ENCODE data around the gene ARAP2.

The ARAP2 gene

DNA sequence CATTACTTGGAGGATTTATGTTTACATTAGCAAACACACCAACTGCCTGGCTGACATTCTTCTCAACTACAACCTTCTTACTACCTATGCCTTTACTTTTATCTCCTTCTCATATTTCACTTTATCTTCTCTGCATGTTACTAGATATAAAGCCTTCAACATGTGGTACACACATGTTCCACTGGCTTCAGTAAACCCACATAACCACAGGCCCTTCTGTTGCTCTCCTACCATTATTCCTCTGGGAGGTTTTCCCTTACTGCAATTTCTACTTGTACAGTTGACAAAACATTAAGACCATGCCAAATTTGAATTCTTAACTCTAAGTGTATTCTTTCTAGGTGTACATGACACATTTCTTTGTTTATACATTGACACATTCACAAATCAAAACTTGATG lies 133.1 kb downstream of the ARAP2 start:
- no peak for DNase-seq

DNA sequence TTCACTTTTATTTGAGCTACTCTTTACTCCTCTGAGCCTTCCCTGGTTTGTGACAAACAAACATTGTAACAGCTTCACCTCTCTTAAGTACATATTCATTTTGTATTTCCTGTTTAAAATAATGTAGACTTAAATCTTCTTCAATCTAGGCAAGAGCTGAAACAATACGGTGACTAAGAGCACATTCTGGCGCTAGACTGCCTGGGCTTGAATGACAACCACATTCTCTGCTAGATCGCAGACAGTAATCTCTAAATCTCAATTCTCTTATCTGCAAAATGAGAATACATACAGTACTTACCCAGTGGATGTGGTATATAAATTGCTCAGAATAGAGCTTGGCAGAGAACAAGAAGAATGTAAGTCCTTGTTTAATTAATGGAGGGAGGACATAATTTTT lies 144.8 kb downstream of the ARAP2 start:
- no peak for DNase-seq

DNA sequence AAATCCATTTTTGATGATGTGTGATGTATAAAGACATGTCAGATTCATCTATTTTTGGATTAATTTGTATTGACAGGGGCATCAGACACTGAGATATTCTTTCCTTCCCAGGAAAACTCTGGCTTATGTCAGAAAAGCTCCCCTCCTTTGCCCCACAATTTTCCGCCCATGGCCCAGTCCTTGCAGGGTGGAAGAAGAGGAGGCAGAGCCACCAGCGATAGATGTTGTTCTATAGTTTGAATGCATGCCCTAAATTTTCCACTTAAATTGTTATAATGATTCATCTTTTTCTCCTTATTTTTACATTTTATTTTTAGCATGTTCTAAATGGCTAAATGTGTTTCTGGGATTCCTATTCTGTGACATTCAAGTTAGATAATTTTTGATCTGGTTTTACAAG lies 149.3 kb downstream of the ARAP2 start:
- DNase-seq, result no peak

DNA sequence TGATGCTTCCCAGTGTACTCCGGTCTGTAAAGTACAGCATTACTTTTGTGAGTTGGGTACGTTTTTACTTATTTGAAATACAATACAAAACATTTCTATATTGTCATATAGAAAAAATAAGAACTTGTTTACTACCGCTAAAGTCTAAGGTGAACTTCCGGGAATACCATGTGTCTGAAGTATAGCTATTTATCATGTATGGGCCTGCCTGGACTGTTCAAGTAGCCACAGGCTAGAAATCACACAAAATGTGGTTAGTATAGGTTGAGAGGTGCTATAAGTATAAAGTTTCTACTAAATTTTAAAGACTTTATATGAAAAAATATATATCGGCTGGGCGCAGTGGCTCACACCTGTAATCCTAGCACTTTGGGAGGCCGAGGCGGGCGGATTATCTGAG lies 152.3 kb downstream of the ARAP2 start:
- DNase-seq, result no peak

DNA sequence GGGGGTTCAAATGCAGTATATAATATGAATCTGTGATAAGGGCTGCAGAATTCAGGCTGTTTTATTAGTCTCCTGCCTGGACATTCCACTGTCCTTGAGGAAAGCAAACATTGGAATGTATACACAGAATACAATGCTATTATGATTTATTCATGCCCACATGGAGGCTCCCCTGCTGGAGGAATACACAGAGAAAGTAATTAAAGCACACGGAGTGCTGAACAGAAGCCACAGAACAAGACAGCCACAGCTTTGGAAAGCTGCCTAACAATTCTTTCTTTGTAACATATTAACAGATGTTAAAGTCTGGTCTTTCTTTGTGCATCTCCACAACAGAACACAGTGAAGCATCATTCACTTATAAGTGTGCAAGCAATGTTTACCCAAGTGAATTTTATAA lies 155.8 kb downstream of the ARAP2 start:
- no peak for DNase-seq

DNA sequence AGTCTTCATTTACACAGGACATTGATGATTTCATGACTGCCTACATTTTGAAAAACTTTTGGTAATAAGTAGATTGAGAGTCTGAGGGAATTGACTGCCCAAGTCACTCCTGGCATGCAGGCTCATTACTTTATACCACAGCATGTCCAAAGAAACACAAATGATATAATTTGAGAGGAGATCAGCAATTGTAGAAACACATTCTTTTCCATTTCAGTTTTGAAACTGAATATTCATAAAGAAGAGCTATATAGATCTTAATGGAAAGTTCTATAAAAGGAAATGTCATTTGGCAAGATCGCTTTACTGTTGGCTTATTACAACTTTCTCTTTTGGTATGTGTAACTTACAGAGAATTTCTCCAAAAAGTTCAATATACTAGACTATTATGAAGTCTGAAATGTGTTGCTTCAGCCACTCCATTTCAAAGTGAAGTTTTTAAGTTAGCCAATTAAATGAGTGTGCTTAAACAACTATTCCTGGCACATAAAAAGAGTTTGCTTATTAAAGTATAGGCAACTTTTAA lies 158.0 kb downstream of the ARAP2 start:
- no peak for DNase-seq

DNA sequence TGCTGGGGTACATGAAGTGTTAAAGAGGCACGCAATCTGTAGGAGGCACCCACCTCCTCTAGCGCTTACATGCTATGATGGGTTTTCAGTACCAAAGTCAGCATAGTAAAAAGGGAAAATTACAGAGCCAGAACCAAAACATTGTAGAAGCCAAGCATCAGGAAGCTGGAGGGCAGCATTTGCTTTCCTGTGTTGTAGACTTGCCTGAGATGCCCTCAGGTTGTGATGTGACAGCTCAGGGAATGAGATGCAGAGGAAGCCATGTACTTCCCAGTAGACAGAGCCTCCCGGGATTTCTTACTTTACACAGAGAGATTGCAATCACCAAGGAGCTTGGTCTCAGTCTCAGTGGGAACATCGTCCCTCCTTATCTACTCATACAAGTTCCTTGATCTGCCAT lies 161.5 kb downstream of the ARAP2 start:
- DNase-seq, result no peak

DNA sequence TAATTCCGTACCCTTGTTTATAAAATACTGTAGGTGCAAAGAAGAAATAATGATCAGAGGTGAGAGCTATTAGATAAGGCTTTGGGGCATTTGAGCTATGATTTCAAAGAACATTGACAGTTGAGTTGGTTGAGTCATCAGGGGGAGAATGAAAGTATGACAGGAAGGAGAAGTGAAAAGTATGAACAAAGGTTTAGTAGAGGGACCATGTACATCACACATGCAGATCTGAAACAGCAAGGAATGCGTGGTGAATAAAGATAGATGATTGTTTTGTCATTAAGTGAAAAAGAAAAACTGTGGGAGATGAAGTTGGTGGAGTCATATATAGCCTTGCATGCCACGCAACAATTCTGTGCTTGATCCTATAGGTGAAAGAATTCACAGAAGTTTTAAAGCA lies 163.1 kb downstream of the ARAP2 start:
- no peak for DNase-seq

DNA sequence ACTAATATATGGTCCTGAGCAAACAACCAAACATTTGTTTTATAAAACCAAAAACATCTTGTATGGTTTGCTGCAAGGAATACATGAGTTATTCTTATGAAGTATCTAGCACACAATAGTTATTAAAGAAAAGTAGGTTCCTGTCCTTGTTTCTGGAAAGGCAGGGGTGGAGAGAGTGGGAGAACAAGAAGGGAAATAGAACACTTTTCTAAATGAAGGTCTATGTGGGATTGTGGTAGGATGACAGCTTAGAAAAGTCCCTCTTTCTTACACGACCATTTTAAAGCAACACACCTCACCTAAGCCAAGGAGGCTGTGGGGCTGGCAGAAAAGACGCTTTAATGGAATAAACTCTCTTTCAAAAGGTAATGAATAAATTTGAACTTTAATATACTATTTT lies 164.6 kb downstream of the ARAP2 start:
- no peak for DNase-seq

DNA sequence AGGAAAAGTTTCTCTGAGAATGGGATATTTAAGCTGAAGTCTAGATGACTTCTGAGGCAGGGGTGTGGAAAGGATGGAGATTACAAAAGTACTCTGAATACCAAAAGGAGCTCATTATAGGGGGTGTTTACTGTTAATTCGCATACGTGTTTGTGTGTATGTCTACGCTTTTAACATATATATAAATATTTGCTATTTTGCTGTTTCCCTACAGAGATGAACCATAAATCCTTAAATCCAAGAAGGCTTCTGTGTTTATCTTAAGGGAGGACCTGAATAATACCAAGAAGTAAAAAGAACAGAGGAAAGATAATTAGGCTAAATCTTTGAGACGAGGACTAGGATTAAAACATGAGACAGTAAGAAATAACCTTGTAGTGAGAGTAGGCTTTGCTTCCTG lies 166.0 kb downstream of the ARAP2 start:
- no peak for DNase-seq

DNA sequence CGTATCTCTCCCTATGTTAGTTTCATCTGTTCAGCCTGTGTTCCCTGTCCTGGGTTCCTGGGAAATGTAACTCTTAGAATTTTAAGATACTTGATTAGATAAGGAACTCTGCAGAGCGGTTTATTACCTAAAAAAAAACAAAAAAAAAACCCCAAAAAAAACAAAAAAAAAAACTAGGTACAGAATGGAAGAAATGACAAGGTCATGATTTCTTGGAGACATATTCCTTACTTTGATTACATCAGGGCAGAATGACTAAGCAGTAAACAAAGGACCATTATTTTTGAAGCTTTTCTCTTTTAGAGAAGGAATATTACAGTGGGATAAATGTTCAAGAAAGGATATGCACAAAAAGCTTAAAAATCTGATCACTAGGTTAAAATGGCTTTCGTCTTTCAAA lies 171.8 kb downstream of the ARAP2 start:
- no peak for DNase-seq

DNA sequence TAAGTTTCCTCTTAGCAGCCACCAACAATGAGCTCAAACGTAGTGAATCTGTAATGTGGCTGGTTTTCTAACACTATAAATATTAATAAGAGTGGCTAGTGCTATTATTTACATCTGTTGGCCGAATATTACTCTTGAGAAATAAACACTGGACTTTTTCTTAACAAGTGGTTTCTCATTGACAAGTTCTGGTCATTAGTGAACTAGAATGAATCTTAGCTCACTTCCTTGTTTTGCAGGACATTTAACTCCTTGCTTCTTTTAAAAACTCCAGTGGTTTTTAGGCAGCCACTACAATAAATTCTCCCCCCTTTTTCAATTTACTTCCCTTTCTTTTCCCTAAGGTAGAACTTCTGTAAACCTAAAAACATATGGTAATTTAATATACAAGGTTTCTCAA lies 177.2 kb downstream of the ARAP2 start:
- no peak for DNase-seq

DNA sequence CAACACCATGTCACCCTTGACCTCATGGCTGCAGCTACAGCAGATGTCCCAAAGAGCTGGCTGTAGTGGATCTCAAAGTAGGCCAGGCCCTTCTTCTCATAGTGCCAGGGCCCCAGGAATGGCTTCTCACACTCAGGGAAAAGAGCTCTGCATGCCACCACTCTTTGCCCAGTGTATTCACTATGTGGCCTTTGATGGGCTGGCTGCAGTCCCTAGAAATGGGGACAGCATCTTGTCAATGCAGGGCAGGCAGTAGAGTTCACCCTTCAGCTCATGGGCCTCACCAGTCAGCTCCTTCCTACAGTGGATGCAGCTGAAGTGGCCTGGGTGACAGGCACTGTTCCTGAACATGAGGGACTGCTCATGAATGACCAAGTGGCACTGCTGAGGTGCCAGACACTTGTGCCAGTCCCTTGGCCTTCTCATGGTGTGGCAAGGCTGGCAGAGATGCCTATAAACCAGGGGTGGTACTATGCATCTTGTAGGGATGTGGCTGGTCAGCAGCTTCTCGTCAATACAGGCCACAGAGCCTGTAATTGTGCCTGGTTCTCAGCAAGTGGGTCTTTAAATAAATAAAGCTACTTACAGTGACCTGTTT lies 178.9 kb downstream of the ARAP2 start:
- no peak for DNase-seq

DNA sequence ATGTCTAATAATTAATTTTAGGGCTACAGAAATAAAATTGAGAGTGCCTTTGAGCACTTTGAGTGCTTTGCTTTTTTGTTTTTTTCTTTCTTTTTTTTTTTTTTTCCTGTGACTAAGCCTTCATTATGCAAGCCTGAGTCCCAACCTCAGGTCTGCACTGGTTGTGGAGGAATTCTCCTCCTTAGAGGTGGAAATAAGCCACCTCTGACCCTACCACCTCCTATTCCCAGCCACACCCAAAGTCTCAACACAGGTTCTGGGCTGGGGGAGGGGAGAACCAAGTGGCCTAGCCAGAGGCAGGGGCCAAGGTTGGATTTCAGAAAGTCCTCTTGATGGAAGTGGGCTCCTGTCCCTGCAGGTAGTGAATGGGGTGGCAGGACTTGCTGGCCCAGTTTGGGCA lies 180.2 kb downstream of the ARAP2 start:
- no peak for DNase-seq

DNA sequence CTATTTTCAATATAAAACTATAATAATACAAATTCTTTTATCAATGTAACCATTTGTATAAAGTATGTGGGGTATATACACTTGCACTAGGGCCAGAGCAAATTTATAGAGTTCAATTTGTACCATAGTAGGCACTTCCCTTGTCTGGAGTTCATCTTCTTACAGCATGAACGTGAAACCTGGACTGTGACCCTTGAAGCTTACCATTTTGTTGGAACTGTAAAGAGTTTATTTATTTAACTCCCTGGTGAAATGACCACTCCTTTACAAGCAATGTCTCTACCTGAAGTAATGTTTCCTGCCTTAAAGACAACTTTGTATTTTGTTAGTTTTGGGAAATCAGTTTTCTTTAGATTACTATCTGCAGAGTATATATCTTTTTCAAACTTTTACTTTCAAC lies 188.2 kb downstream of the ARAP2 start:
- no peak for DNase-seq

DNA sequence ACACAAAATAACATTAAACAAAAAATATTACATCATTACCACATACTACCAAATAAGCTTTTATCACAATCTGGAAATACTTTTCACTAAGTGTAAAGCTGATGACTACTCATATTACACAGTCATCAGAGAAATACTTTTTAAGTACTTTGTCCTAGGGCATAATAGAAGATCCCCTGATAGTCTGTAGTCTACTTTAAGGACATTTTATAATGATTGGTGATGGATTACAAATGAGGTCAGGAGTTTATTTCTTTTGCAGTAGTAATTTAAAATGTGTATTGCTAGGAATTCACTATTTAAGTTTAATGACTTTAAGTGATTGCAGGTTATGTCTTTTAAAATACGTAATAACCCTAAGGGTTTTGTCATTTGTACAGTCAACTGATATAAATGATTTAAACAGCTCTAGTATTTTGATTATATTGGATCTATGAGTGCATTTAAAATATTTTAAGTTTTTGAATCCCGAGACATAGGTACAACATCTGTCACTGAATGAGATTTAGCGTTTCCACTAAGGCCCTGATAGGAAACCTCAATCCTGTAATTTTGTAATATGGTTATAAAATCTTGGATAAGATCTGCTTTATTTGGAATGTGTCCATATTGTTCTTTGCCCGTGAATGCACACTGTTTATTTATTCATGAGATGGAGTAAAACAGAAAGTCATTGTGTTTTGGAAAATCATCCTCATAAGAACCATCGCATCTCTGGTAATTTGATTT lies 189.5 kb downstream of the ARAP2 start:
- DNase-seq, result no peak

DNA sequence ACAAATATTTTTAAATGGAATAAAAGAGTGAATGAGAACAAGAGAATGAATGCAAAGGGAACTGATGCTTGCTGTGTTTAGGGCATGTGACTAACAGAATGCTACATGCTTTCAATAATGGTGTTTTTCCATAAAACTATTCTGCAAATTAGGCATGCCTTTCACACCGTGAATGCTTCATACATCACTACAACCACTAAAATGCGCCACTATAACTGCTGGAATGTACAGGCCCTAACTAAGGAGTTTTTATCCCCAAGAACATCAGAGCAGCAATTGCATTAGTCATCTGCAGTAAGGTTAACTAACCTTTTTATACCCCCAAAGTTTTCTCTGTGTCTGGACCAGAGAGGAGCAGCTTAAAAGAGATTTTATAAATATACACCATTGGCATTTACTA lies 190.4 kb downstream of the ARAP2 start:
- no peak for DNase-seq

DNA sequence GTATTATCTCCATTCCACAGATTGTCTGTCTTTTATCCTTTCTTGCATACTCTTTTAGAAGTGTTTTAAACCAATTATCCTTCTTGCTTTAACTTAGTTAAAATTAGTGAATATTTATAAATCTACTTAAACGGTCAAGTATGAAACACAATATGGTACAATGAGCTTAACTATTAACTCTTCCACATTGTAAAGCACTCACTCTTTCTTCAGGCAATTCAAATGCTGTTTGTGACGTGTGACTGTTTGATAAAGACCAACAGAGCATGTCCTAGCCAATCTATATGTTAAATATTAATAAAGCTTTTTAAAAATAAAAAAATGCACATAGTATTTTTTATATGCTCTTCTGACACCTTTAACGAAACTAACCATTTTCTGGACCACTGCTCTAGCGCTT lies 192.7 kb downstream of the ARAP2 start:
- no peak for DNase-seq

DNA sequence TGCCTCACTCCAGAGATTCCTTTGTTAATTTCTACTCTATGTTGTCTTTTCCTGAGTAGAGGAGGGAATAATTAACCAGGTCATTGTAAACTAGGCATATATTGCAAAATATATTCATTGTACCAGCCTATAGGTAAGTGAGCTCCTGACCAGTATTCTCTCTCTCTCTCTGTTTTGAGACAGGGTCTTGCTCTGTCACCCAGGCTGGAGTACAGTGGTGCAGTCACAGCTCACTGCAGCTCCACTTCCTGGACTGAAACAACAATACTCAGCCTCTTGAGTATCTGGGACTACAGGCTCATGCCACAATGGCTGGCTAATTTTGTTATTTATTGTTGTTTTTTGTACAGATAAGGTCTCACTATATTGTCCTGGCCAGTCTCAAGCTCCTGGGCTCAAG lies 198.3 kb downstream of the ARAP2 start:
- no peak for DNase-seq

DNA sequence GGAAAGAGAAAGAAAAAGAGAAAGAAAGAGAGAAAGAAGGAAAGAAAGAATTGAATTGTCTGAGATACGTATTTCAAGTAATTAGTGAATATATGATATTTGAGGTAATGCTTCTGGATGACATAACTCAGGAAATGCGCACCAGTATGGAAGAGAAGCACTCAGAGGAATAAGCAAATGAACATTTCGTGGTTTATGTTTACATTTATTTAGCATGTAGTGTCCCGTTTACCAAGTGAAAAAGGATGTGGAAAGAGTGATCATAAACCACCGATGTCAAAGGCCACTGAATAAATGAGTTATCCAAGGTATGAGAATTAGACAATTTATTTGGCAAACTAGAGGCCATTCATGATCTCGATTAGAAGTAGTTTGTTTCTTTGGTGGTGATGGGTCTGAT lies 200.4 kb downstream of the ARAP2 start:
- DNase-seq, result no peak

DNA sequence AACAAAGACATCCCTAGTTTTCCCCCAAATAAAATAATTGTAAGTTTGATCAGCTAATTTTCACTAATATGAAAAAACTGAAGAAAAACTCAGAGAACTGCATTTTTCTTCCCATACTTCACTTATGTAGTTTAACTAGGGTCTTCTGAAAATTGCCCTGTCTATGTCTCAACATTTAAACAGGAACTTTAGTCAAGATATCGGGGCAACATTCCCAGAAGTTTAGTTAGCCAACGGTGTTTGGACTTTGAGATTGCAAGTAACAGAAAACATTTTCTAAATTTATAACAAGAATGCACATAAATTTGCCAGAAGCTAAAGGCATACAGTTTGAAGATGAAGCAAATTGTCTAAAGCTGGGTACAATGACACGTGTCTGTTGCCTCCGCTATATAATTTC lies 201.1 kb downstream of the ARAP2 start:
- no peak for DNase-seq

DNA sequence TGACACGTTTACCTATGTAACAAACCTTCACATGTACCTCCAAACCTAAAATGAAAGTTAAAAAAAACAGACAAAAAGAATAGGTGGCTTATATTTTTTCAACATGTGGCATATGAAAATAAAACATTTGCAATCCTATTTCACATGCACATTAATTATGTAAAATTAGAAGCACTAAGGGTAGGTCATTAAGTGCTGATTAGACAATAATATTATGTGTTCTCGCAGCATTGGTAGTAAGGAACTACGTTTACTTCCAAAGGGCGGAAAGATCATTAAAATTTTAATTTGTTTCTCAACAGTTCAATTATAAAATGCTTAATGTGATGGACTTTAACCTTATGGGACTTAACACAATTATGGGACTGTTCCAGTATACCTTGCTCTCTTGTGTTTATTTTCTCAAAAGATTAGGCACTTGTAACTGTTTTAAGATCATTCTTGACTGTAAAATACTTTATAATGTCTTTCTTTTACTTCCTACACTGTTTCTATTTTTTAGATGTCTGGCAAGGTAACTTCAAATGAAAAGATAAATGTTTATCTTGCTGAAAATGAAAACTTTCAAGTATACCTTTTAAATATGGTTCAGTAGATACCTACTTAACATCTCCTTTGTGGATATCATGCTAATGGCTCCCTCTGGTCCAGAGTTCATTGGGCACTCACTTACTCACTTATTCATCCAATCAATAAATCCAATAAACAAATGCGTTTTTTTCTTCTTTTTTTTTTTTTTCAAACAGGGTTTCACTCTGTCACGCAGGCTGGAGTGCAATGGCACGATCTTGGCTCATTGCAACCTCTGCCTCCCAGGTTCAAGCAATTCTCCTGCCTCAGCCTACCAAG lies 202.0 kb downstream of the ARAP2 start:
- no peak for DNase-seq

DNA sequence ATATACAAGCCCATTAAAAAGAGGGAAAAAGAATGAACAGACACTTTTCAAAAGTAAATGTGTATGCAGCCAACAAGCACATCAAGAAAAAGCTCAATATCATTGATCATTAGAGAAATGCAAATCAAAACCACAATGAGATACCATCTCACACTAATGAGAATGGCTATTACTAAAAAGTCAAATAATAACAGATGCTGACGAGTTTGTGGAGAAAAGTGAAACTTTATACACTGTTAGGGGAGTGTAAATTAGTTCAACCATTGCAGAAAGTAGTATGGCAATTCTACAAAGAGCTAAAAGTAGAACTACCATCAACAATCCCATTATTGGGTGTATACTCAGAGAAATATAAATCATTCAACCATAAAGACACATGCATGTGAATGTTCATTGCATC lies 203.0 kb downstream of the ARAP2 start:
- DNase-seq, result no peak

DNA sequence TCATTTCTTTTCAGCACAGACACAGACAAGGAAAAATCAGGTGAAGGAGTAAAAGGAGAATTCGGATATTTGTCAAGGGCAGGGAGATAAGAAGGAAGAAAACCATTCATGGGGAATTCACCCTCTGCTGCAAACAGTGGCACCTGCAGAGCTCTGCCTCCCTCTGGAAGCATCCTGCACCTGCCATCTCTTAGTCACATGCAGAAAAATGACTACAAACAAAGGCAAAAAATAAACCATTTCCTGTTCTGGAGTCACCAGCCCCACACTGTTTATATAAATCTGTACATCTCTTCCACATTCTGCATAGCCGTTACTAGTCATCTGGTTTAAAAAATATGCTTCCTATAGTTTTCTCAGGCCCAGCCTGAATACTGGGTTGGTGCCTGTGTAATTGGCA lies 205.3 kb downstream of the ARAP2 start:
- peak; percentile 1 for DNase-seq

Measured in NCI-H510A (cell line).